Suppressor macrophage (primary cell): Measurements from ENCODE around the gene SLC27A2.
A peak's percentile ranks its signal among the peaks of the same experiment; 100 is the strongest.

Source experiments
- DNase-seq, 4 experiments: peaks; one replicate each; pipeline ENCODE4 v3.0.0-alpha.2; 2020 to 2022

Gene SLC27A2

GRCh38 chr15:50277370-50277769 is 95.4 kb downstream of the SLC27A2 start:
- peak in 3 of 4 experiments; percentile 13 to 73 (median 70) for DNase-seq

GRCh38 chr15:50278496-50278895 is 96.5 kb downstream of the SLC27A2 start:
- peak; percentile 24 to 67 (median 57) for DNase-seq

GRCh38 chr15:50280271-50280670 is 98.3 kb downstream of the SLC27A2 start:
- DNase-seq: no peak

- no peak for DNase-seq
Measured at GRCh38 chr15:50281427-50281826, 99.4 kb downstream of the SLC27A2 start.
